HG03196 (cell line): ENCODE data around the gene TNFRSF9.
"Not testable (repeated sequence)": the region's sequence is repeated elsewhere in the genome, so short reads cannot be mapped to it uniquely, and the experiment has no call there.

ENCODE experiments used
- ATAC-seq: cut with Tn5 transposase; IDR thresholded peaks from one replicate; pipeline ENCODE4 v1.9.1; 2021; ENCODE audit not compliant: unreplicated experiment

The TNFRSF9 gene

GRCh38 chr1:7961216-7962013 is 20.8 kb upstream of the TNFRSF9 start, which contains the start of gene PARK7:
PARK7 (plus strand) TSS chr1:7961711; CDS start chr1:7962786, 1,075 bp downstream.
- ATAC-seq, result peak; percentile 97

GRCh38 chr1:7960867-7961215 is 20.2 kb upstream of the TNFRSF9 start:
- no peak for ATAC-seq

- no peak for ATAC-seq
Measured at GRCh38 chr1:7960165-7960564, 19.5 kb upstream of the TNFRSF9 start.

- ATAC-seq, result no peak
Measured at GRCh38 chr1:7956218-7957032, 15.8 kb upstream of the TNFRSF9 start.

- no peak for ATAC-seq
Measured at GRCh38 chr1:7954683-7955082, 14.0 kb upstream of the TNFRSF9 start.

- ATAC-seq, result peak; percentile 98
Measured at GRCh38 chr1:7953850-7954609, 13.4 kb upstream of the TNFRSF9 start.

- not testable (repeated sequence) for ATAC-seq
Measured at GRCh38 chr1:7952791-7953190, 12.2 kb upstream of the TNFRSF9 start.

GRCh38 chr1:7948960-7949359 is 8.3 kb upstream of the TNFRSF9 start:
- ATAC-seq, result no peak

- no peak for ATAC-seq
Measured at GRCh38 chr1:7943251-7943650, 2.6 kb upstream of the TNFRSF9 start.

GRCh38 chr1:7942214-7942921 is 1.7 kb upstream of the TNFRSF9 start:
- no peak for ATAC-seq

GRCh38 chr1:7941437-7941793 is 776 bp upstream of the TNFRSF9 start:
- no peak for ATAC-seq

GRCh38 chr1:7940034-7940433 is 605 bp downstream of the TNFRSF9 start:
- ATAC-seq, result no peak

GRCh38 chr1:7938070-7938469 is 2.6 kb downstream of the TNFRSF9 start:
- ATAC-seq, result no peak

- no peak for ATAC-seq
Measured at GRCh38 chr1:7932524-7933138, 8.0 kb downstream of the TNFRSF9 start.

- ATAC-seq, result no peak
Measured at GRCh38 chr1:7931446-7931812, 9.2 kb downstream of the TNFRSF9 start.

GRCh38 chr1:7930645-7931445 is 9.8 kb downstream of the TNFRSF9 start:
- ATAC-seq, result no peak

GRCh38 chr1:7929637-7930036 is 11.0 kb downstream of the TNFRSF9 start:
- no peak for ATAC-seq

GRCh38 chr1:7928247-7928646 is 12.4 kb downstream of the TNFRSF9 start:
- no peak for ATAC-seq

GRCh38 chr1:7927061-7927460 is 13.6 kb downstream of the TNFRSF9 start:
- ATAC-seq, result not testable (repeated sequence)

GRCh38 chr1:7922301-7922700 is 18.3 kb downstream of the TNFRSF9 start:
- no peak for ATAC-seq
